ENCODE measurements around the gene HOXD4.
A peak's percentile ranks its signal among the peaks of the same experiment; 100 is the strongest.

The HOXD4 gene

DNA sequence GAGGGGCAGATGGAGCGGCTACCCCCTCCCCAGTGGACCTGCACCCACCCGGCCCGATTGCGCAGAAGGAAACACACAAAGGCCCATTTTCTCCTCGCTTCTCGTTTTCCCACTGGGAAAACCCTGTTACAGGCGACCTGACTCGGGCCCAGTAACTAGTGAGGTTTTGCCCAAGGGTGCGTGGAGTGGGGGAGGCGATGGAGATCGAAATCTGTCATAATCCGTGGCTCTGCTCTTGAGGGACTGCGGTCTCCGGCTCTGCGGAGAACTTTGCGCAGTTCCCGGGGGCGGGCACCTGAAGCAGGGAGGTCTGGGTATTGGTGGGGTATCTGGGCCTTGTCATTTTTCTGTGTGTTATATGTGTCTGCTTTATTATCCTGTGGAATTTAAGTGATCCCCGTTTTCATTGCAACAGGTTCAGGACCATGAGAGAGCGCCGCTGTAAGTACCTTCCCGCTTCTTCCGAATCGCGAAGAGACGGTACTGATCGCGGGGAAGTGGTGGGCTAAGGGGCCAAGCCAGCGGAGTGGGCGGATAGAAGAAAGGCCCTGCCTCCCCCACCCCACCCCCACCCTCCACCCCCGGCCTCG, 4.0 kb upstream of the HOXD4 start:
- peaks cover 0 to 22% of the 10 kb centered on the region in 2 experiments; a peak in 1 of 3 replicates for H3K36me3 ChIP-seq (ENCODE audit: control insufficient read depth in 2 of 2, insufficient read depth in 1 of 2, low read length in 2 of 2)
- ChIA-PET POLR2A (no interaction called here), CTCF (no interaction called here)
- TF ChIP-seq ZNF174 (tag by site-specific recombination; IDR thresholded peaks at IDR 0.05), result no peak
- no peak overlapping the region for H3K4me3 ChIP-seq (ENCODE audit: low read depth, low read length)
- peaks cover 15% of the 10 kb centered on the region for H3K4me1 ChIP-seq (ENCODE audit: control insufficient read depth, insufficient read depth, low read length)
- H3K27ac ChIP-seq (ENCODE audit: extremely low read depth, low read depth, low read length), result no peak overlapping the region; the same call in 1 of the 2 replicates
- H3K9me3 ChIP-seq (ENCODE audit: control insufficient read depth, insufficient read depth, low read depth, low read length), result no peaks in the 10 kb centered on the region

DNA sequence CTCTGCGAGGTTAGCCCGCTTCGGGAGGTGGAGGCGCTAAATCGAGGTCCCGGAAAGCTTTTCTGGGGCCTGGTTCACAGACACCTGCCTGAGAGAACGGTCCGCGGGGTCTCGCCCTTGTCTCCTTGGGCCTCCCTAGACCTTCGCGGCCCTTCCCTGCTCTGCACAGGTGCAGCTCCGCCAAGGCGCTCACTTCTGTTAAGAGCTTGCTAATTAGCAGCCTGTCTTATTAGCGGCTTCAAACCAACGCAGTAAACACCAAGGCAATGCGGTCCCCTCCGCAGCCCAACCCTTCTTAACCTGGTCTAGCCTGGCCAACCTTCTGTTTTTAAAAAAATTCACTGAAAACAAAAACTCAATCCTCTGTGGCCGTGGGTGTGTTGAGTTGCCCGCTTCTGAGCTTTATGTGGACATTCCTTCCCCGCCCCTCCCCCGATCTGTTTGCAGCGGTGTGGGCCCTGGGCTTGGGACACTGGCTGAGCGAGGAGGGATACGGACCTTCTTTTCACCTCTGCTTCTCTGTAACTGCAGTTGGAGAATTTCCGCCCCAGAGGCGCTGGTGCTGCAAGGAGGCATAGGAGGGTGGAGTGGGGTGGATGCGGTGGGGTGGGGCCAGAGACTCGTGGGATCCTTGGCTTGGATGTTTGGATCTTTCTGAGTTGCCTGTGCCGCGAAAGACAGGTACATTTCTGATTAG, 3.4 kb upstream of the HOXD4 start:
- H3K4me3 ChIP-seq (ENCODE audit: low read depth, low read length), result no peak overlapping the region

DNA sequence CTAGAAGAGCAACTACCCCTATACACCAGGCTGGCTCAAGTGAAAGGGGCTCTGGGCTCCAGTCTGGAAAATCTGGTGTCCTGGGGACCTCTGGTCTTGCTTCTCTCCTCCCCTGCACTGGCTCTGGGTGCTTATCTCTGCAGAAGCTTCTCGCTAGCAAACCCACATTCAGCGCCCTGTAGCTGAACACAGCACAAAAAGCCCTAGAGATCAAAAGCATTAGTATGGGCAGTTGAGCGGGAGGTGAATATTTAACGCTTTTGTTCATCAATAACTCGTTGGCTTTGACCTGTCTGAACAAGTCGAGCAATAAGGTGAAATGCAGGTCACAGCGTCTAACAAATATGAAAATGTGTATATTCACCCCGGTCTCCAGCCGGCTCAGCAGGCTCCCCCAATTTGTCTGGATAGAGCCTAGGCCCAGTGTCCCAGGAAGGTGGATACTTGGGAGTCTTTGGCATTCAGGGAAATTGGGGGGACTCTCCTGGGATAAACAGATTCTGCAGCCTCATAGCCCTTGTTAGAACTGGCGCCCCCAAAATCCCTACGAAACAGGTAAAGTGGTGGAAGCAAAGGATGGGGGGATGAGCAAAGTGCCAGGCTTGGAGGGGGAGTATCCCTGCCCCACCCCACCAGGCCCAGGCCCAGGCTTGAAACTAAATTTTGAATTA, 2.5 kb upstream of the HOXD4 start:
- ChIA-PET CTCF (interaction anchor here (0.7 to 3.2 kb wide), 3 partner anchors 8 to 406 kb away, joined by 3 to 16 read pairs (median 3); no protein-coding TSS in a partner anchor), POLR2A (interaction anchor here (0.8 kb wide), 1 partner anchor 13 kb away, joined by 3 read pairs; no protein-coding TSS in a partner anchor)
- Histone ChIP-seq H3K36me3 (ENCODE audit: control insufficient read depth in 2 of 2, insufficient read depth in 1 of 2, low read length in 2 of 2) (peaks cover 0 to 38% of the 10 kb centered on the region in 2 experiments; a peak in 1 of 3 replicates), H3K9me3 (ENCODE audit: control insufficient read depth, insufficient read depth, low read depth, low read length) (no peaks in the 10 kb centered on the region), H3K4me1 (ENCODE audit: control insufficient read depth, insufficient read depth, low read length) (peaks cover 23% of the 10 kb centered on the region), H3K27ac (ENCODE audit: extremely low read depth, low read depth, low read length) (no peak overlapping the region), H3K4me3 (ENCODE audit: low read depth, low read length) (no peak overlapping the region)
- TF ChIP-seq ZNF132 (tag by site-specific recombination; IDR thresholded peaks at IDR 0.05; ENCODE audit: borderline replicate concordance) (no peak), ZNF747 (tag by site-specific recombination; IDR thresholded peaks at IDR 0.05) (no peak), ZSCAN16 (tag by site-specific recombination; IDR thresholded peaks at IDR 0.05) (no peak), ZNF10 (tag by site-specific recombination; IDR thresholded peaks at IDR 0.05) (no peak), BCL11A (tag by site-specific recombination; IDR thresholded peaks at IDR 0.05; ENCODE audit: low read depth) (no peak), ZNF548 (tag by site-specific recombination; IDR thresholded peaks at IDR 0.05) (no peak), ZNF555 (tag by site-specific recombination; conservative IDR thresholded peaks at IDR 0.05) (no peak), ZEB2 (tag by site-specific recombination; IDR thresholded peaks at IDR 0.05) (no peak), ZNF596 (tag by site-specific recombination; IDR thresholded peaks at IDR 0.05) (no peak), REPIN1 (tag by site-specific recombination; IDR thresholded peaks at IDR 0.05; ENCODE audit: low read depth) (no peak)
- TF ChIP-seq, protein P1, sequence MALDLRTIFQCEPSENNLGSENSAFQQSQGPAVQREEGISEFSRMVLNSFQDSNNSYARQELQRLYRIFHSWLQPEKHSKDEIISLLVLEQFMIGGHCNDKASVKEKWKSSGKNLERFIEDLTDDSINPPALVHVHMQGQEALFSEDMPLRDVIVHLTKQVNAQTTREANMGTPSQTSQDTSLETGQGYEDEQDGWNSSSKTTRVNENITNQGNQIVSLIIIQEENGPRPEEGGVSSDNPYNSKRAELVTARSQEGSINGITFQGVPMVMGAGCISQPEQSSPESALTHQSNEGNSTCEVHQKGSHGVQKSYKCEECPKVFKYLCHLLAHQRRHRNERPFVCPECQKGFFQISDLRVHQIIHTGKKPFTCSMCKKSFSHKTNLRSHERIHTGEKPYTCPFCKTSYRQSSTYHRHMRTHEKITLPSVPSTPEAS (tag by site-specific recombination; IDR thresholded peaks at IDR 0.05), result no peak
- TF ChIP-seq, protein P2, sequence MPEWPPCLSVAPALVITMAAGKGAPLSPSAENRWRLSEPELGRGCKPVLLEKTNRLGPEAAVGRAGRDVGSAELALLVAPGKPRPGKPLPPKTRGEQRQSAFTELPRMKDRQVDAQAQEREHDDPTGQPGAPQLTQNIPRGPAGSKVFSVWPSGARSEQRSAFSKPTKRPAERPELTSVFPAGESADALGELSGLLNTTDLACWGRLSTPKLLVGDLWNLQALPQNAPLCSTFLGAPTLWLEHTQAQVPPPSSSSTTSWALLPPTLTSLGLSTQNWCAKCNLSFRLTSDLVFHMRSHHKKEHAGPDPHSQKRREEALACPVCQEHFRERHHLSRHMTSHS (tag by site-specific recombination; IDR thresholded peaks at IDR 0.05), result no peak

More for the DNA sequence above, 3.4 kb upstream of the HOXD4 start:
- ChIA-PET CTCF (interaction anchor here (0.7 to 1.2 kb wide), 2 partner anchors 307 to 407 kb away, joined by 3 read pairs; no protein-coding TSS in a partner anchor), POLR2A (interaction anchor here (0.8 kb wide), 1 partner anchor 12 kb away, joined by 3 read pairs; no protein-coding TSS in a partner anchor)
- Histone ChIP-seq H3K9me3 (ENCODE audit: control insufficient read depth, insufficient read depth, low read depth, low read length) (no peaks in the 10 kb centered on the region), H3K36me3 (ENCODE audit: control insufficient read depth in 2 of 2, insufficient read depth in 1 of 2, low read length in 2 of 2) (peaks cover 0 to 28% of the 10 kb centered on the region in 2 experiments; a peak in 1 of 3 replicates), H3K27ac (ENCODE audit: extremely low read depth, low read depth, low read length) (no peak overlapping the region), H3K4me1 (ENCODE audit: control insufficient read depth, insufficient read depth, low read length) (peaks cover 18% of the 10 kb centered on the region)
- TF ChIP-seq KLF8 (tag by site-specific recombination; IDR thresholded peaks at IDR 0.05) (no peak), RBAK (tag by site-specific recombination; IDR thresholded peaks at IDR 0.05) (no peak)
- TF ChIP-seq, protein P3, sequence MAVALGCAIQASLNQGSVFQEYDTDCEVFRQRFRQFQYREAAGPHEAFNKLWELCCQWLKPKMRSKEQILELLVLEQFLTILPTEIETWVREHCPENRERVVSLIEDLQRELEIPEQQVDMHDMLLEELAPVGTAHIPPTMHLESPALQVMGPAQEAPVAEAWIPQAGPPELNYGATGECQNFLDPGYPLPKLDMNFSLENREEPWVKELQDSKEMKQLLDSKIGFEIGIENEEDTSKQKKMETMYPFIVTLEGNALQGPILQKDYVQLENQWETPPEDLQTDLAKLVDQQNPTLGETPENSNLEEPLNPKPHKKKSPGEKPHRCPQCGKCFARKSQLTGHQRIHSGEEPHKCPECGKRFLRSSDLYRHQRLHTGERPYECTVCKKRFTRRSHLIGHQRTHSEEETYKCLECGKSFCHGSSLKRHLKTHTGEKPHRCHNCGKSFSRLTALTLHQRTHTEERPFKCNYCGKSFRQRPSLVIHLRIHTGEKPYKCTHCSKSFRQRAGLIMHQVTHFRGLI (tag by site-specific recombination; IDR thresholded peaks at IDR 0.05), result peak; percentile 71
- TF ChIP-seq, protein P1 (tag by site-specific recombination; IDR thresholded peaks at IDR 0.05), result no peak
